H9 (cell line): ENCODE data around the gene YY1. TPM values are rescaled to one million over a fixed set of nuclear protein-coding genes. Genes with fewer than 3 reads are reported as not detected.
A peak's percentile ranks its signal among the peaks of the same experiment; 100 is the strongest.

Experiments used
- DNase-seq: peaks from one replicate; pipeline ENCODE4 v3.0.0-alpha.2; 2017
- H2AFZ ChIP-seq: one replicate; pipeline ENCODE4 v1.6.1; 2013; ENCODE audit warnings: mild to moderate bottlenecking, low read length, control low read depth, moderate library complexity
- H2AK5ac ChIP-seq: 2 replicates; pipeline ENCODE4 v1.6.1; 2013; ENCODE audit warnings: low read length, control low read depth, mixed read lengths; ENCODE audit not compliant: insufficient read length
- H2BK120ac ChIP-seq: one replicate; pipeline ENCODE4 v1.6.1; 2013; ENCODE audit warnings: low read depth, mild to moderate bottlenecking, low read length, control low read depth, inconsistent platforms; ENCODE audit not compliant: poor library complexity, severe bottlenecking
- H2BK12ac ChIP-seq: 2 replicates; pipeline ENCODE4 v1.6.1; 2013; ENCODE audit warnings: low read length, control low read depth, mixed read lengths, low read depth; ENCODE audit not compliant: insufficient read length
- H2BK15ac ChIP-seq: 2 replicates; pipeline ENCODE4 v1.6.1; 2013; ENCODE audit warnings: low read depth, low read length, control low read depth
- H2BK20ac ChIP-seq: one replicate; pipeline ENCODE4 v1.6.1; 2013; ENCODE audit warnings: low read depth, mild to moderate bottlenecking, low read length, control low read depth, inconsistent platforms; ENCODE audit not compliant: poor library complexity, severe bottlenecking
- H2BK5ac ChIP-seq: 2 replicates; pipeline ENCODE4 v1.6.1; 2013; ENCODE audit warnings: low read length, control low read depth, mixed read lengths; ENCODE audit not compliant: insufficient read length
- H3K14ac ChIP-seq: 2 replicates; pipeline ENCODE4 v1.6.1; 2013; ENCODE audit warnings: low read length, control low read depth; ENCODE audit not compliant: insufficient read depth
- H3K18ac ChIP-seq: 2 replicates; pipeline ENCODE4 v1.6.1; 2013; ENCODE audit warnings: low read depth, mild to moderate bottlenecking, mixed read lengths, low read length, control low read depth; ENCODE audit not compliant: insufficient read length
- H3K23ac ChIP-seq: 2 replicates; pipeline ENCODE4 v1.6.1; 2013; ENCODE audit warnings: low read length, control low read depth, mixed read lengths, low read depth; ENCODE audit not compliant: insufficient read length
- H3K23me2 ChIP-seq: 2 replicates; pipeline ENCODE4 v1.6.1; 2013; ENCODE audit warnings: low read depth, mild to moderate bottlenecking, mixed read lengths, low read length, control low read depth; ENCODE audit not compliant: insufficient read length, poor library complexity, severe bottlenecking
- H3K27ac ChIP-seq: 2 replicates; pipeline ENCODE4 v1.5.1; 2013; ENCODE audit warnings: low read length, control low read depth, mixed read lengths, low read depth; ENCODE audit not compliant: insufficient read length
- H3K27me3 ChIP-seq: 2 replicates; pipeline ENCODE4 v1.6.1; 2013; ENCODE audit warnings: low read length, control low read depth, inconsistent platforms; ENCODE audit not compliant: insufficient read depth
- H3K4ac ChIP-seq: 2 replicates; pipeline ENCODE4 v1.6.1; 2013; ENCODE audit warnings: low read depth, mild to moderate bottlenecking, control low read depth, inconsistent platforms, low read length, moderate library complexity
- H3K4me1 ChIP-seq: 2 replicates; pipeline ENCODE4 v1.6.1; 2013; ENCODE audit warnings: low read length, control low read depth, inconsistent platforms; ENCODE audit not compliant: insufficient read depth
- H3K4me2 ChIP-seq: 2 replicates; pipeline ENCODE4 v1.6.1; 2013; ENCODE audit warnings: low read length, control low read depth, mixed read lengths; ENCODE audit not compliant: insufficient read length, insufficient read depth
- H3K56ac ChIP-seq: 2 replicates; pipeline ENCODE4 v1.6.1; 2013; ENCODE audit warnings: low read depth, mild to moderate bottlenecking, mixed read lengths, low read length, control low read depth; ENCODE audit not compliant: insufficient read length
- H3K79me1 ChIP-seq: 2 replicates; pipeline ENCODE4 v1.6.1; 2013; ENCODE audit warnings: low read depth, mild to moderate bottlenecking, moderate library complexity, low read length, control low read depth, inconsistent platforms; ENCODE audit not compliant: insufficient read depth, poor library complexity, severe bottlenecking
- H3K79me2 ChIP-seq: 2 replicates; pipeline ENCODE4 v1.6.1; 2013; ENCODE audit warnings: low read length, control low read depth, inconsistent platforms; ENCODE audit not compliant: insufficient read depth
- H3K9ac ChIP-seq: 2 replicates; pipeline ENCODE4 v1.6.1; 2013; ENCODE audit warnings: low read length, control low read depth, mixed read lengths; ENCODE audit not compliant: insufficient read length; ENCODE audit errors: extremely low read depth
- H3K9me3 ChIP-seq: one replicate; pipeline ENCODE4 v1.6.1; 2013; ENCODE audit warnings: low read depth, low read length, inconsistent platforms; ENCODE audit not compliant: control insufficient read depth
- H3T11ph ChIP-seq: one replicate; pipeline ENCODE4 v1.6.1; 2013; ENCODE audit warnings: mild to moderate bottlenecking, low read length, control low read depth, inconsistent platforms
- H4K20me1 ChIP-seq: one replicate; pipeline ENCODE4 v1.6.1; 2013; ENCODE audit not compliant: control insufficient read depth, insufficient read length, insufficient read depth
- H4K5ac ChIP-seq: 2 replicates; pipeline ENCODE4 v1.6.1; 2013; ENCODE audit warnings: low read depth, mild to moderate bottlenecking, mixed read lengths, low read length, control low read depth; ENCODE audit not compliant: insufficient read length
- H4K8ac ChIP-seq: replicated peaks from 2 replicates; pipeline ENCODE4 v1.6.1; 2013; ENCODE audit warnings: low read length, control low read depth, mixed read lengths, low read depth; ENCODE audit not compliant: insufficient read length
- H4K91ac ChIP-seq: 2 replicates; pipeline ENCODE4 v1.6.1; 2013; ENCODE audit warnings: low read depth, mild to moderate bottlenecking, moderate library complexity, mixed read lengths, low read length, control low read depth; ENCODE audit not compliant: insufficient read length
- H3K27ac Mint-ChIP-seq, 3 experiments: 2 replicates in 2 of 3; 3 replicates in 1 of 3; pipeline ENCODE4 v1.8.0; 2020 to 2021; ENCODE audit warnings: mixed read lengths in 3 of 3, mild to moderate bottlenecking in 1 of 3, moderate library complexity in 1 of 3
- H3K27me3 Mint-ChIP-seq: 2 replicates; pipeline ENCODE4 v1.8.0; 2021; ENCODE audit warnings: low read depth, mild to moderate bottlenecking, moderate library complexity, mixed read lengths
- H3K36me3 Mint-ChIP-seq, 3 experiments: 2 replicates in 2 of 3; 3 replicates in 1 of 3; pipeline ENCODE4 v1.8.0; 2020 to 2021; ENCODE audit warnings: low read depth in 3 of 3, mixed read lengths in 3 of 3; ENCODE audit not compliant: insufficient read depth in 1 of 3
- H3K4me1 Mint-ChIP-seq, 2 experiments: 2 replicates each; pipeline ENCODE4 v1.8.0; 2020; ENCODE audit warnings: mixed read lengths in 2 of 2
- H3K4me3 Mint-ChIP-seq, 2 experiments: 2 replicates in 1 of 2; 3 replicates in 1 of 2; pipeline ENCODE4 v1.8.0; 2020 to 2021; ENCODE audit warnings: mild to moderate bottlenecking in 2 of 2, mixed read lengths in 2 of 2, moderate library complexity in 1 of 2
- H3K9me3 Mint-ChIP-seq, 2 experiments: 2 replicates in 1 of 2; 3 replicates in 1 of 2; pipeline ENCODE4 v1.8.0; 2020; ENCODE audit warnings: mild to moderate bottlenecking in 2 of 2, mixed read lengths in 2 of 2, moderate library complexity in 1 of 2
- CTCF ChIP-seq: fragments of 200-600 bp; sonication (generic); conservative IDR thresholded peaks from 3 replicates; pipeline ENCODE4 v1.8.0; 2021; ENCODE audit warnings: antibody characterized with exemption, mild to moderate bottlenecking
- WGBS: extraction: QIAGEN DNeasy Blood & Tissue Kit; methylation state at CpG from one replicate; pipeline ENCODE4 v1.1.7; 2013; ENCODE audit warnings: missing lambda C conversion rate, low lambda C conversion rate, mixed read lengths; ENCODE audit not compliant: insufficient read length; ENCODE audit errors: extremely low coverage; 5-methylcytosine and 5-hydroxymethylcytosine counted together
- total RNA-seq: library from RNA; stranded (reverse); gene quantifications from 2 replicates; pipeline ENCODE4 v1.2.1, GENCODE V29; 2021

The YY1 gene
- total RNA-seq, 1 experiment from 2014 or later, result 103 TPM

- Histone ChIP-seq H3K9ac (no peak overlapping the region), H2BK120ac (no peak overlapping the region), H3K23me2 (no peaks in the 10 kb centered on the region), H2BK20ac (no peak overlapping the region), H3K23ac (no peak overlapping the region), H3T11ph (no peak overlapping the region), H3K56ac (no peak overlapping the region), H3K14ac (no peak overlapping the region), H4K8ac (no peak overlapping the region), H3K18ac (no peak overlapping the region), H3K27ac (no peak overlapping the region), H2AK5ac (no peak overlapping the region), H2BK15ac (no peak overlapping the region), H3K79me1 (peaks cover 6% of the 10 kb centered on the region), H3K4me2 (no peak overlapping the region), H4K20me1 (no peaks in the 10 kb centered on the region), H3K27me3 (no peaks in the 10 kb centered on the region), H4K5ac (no peak overlapping the region), H3K4ac (no peak overlapping the region), H3K9me3 (no peaks in the 10 kb centered on the region), H4K91ac (no peak overlapping the region), H3K4me1 (no peaks in the 10 kb centered on the region), H2AFZ (no peak overlapping the region), H3K79me2 (peaks cover 24% of the 10 kb centered on the region; the same call in 1 of the 2 replicates), H2BK5ac (no peak overlapping the region), H2BK12ac (no peak overlapping the region)
- Mint-ChIP-seq H3K27me3 (no peaks in the 10 kb centered on the region), H3K27ac (peak overlapping the region in 1 of 3 experiments; percentile 45; a peak in 2 of 7 replicates), H3K9me3 (no peaks in the 10 kb centered on the region; a peak in 1 of 5 replicates), H3K4me1 (peaks cover 29 to 30% of the 10 kb centered on the region in 2 experiments), H3K36me3 (peaks cover 28 to 57% (median 42%) of the 10 kb centered on the region in 3 experiments; a peak in 6 of 7 replicates), H3K4me3 (no peak overlapping the region)
- DNase-seq, result no peak
- no peak for TF ChIP-seq CTCF
- no CpG with 5 or more reads among the region's 7 CpGs for WGBS
These were observed 29.0 kb downstream of the YY1 start for GRCh38 chr14:100267990-100268389.
